Mesenchymal stem cell (in vitro differentiated cells and primary cell): ENCODE measurements around the gene ZNF358.

Experiments used
- DNase-seq: peaks from one replicate; pipeline ENCODE4 v3.0.0-alpha.2; 2013
- H2AFZ ChIP-seq: one replicate; pipeline ENCODE4 v1.6.1; 2013; ENCODE audit warnings: low read depth, mild to moderate bottlenecking, control low read depth, inconsistent platforms, low read length, moderate library complexity
- H2AK5ac ChIP-seq: 2 replicates; pipeline ENCODE4 v1.6.1; 2013; ENCODE audit warnings: low read length, moderate library complexity, mild to moderate bottlenecking, inconsistent platforms; ENCODE audit not compliant: severe bottlenecking
- H2BK120ac ChIP-seq: one replicate; pipeline ENCODE4 v1.6.1; 2013; ENCODE audit warnings: low read depth, mild to moderate bottlenecking, inconsistent platforms, low read length, moderate library complexity
- H2BK12ac ChIP-seq, 2 experiments: one replicate each; pipeline ENCODE4 v1.6.1; 2013; ENCODE audit warnings: inconsistent platforms in 2 of 2, low read length in 2 of 2, mild to moderate bottlenecking in 2 of 2, moderate library complexity in 2 of 2, control low read depth in 1 of 2
- H2BK15ac ChIP-seq: one replicate; pipeline ENCODE4 v1.6.1; 2013; ENCODE audit warnings: mild to moderate bottlenecking, low read depth, inconsistent platforms; ENCODE audit not compliant: poor library complexity, severe bottlenecking
- H2BK5ac ChIP-seq: 2 replicates; pipeline ENCODE4 v1.6.1; 2013; ENCODE audit warnings: low read depth, mild to moderate bottlenecking, low read length, control low read depth, inconsistent platforms; ENCODE audit not compliant: poor library complexity, severe bottlenecking
- H3K14ac ChIP-seq, 2 experiments: one replicate each; pipeline ENCODE4 v1.6.1; 2013; ENCODE audit warnings: inconsistent platforms in 2 of 2, low read length in 2 of 2, control low read depth in 1 of 2, mild to moderate bottlenecking in 1 of 2, moderate library complexity in 1 of 2
- H3K18ac ChIP-seq, 2 experiments: one replicate each; pipeline ENCODE4 v1.6.1; 2013; ENCODE audit warnings: inconsistent platforms in 2 of 2, low read length in 2 of 2, control low read depth in 1 of 2, low read depth in 1 of 2, mild to moderate bottlenecking in 1 of 2
- H3K23ac ChIP-seq, 2 experiments: one replicate each; pipeline ENCODE4 v1.6.1; 2013; ENCODE audit warnings: inconsistent platforms in 2 of 2, low read length in 2 of 2, mild to moderate bottlenecking in 2 of 2, moderate library complexity in 2 of 2, control low read depth in 1 of 2
- H3K27ac ChIP-seq: 2 replicates; pipeline ENCODE4 v1.5.1; 2013; ENCODE audit warnings: mild to moderate bottlenecking, moderate library complexity, low read length, control low read depth, inconsistent platforms; ENCODE audit not compliant: poor library complexity, severe bottlenecking
- H3K27me3 ChIP-seq, 2 experiments: 2 replicates each; pipeline versions ENCODE4 v1.6.1 to v1.7.0; 2013; ENCODE audit warnings: low read length in 2 of 2, mild to moderate bottlenecking in 2 of 2, moderate library complexity in 2 of 2, control low read depth in 1 of 2, inconsistent platforms in 1 of 2; ENCODE audit not compliant: control insufficient read depth in 1 of 2, insufficient read depth in 1 of 2
- H3K36me3 ChIP-seq, 2 experiments: 2 replicates each; pipeline versions ENCODE4 v1.6.1 to v1.7.0; 2013; ENCODE audit warnings: low read length in 2 of 2, control low read depth in 1 of 2, inconsistent platforms in 1 of 2, low read depth in 1 of 2, mild to moderate bottlenecking in 1 of 2; ENCODE audit not compliant: insufficient read depth in 2 of 2, control insufficient read depth in 1 of 2
- H3K4ac ChIP-seq, 2 experiments: one replicate each; pipeline ENCODE4 v1.6.1; 2013; ENCODE audit warnings: inconsistent platforms in 2 of 2, low read length in 2 of 2, mild to moderate bottlenecking in 2 of 2, moderate library complexity in 2 of 2, control low read depth in 1 of 2, low read depth in 1 of 2
- H3K4me1 ChIP-seq: 2 replicates; pipeline ENCODE4 v1.6.1; 2013; ENCODE audit warnings: low read depth, low read length, control low read depth; ENCODE audit not compliant: control insufficient read depth, insufficient read depth
- H3K4me2 ChIP-seq: 2 replicates; pipeline ENCODE4 v1.6.1; 2013; ENCODE audit warnings: low read length, mild to moderate bottlenecking, inconsistent platforms; ENCODE audit not compliant: poor library complexity, severe bottlenecking
- H3K4me3 ChIP-seq, 2 experiments: 2 replicates each; pipeline versions ENCODE4 v1.5.1 to v1.7.0; 2013; ENCODE audit warnings: low read length in 2 of 2, mild to moderate bottlenecking in 2 of 2, control low read depth in 1 of 2, low read depth in 1 of 2; ENCODE audit not compliant: insufficient read depth in 1 of 2
- H3K79me1 ChIP-seq: replicated peaks from 2 replicates; pipeline ENCODE4 v1.6.1; 2013; ENCODE audit warnings: mild to moderate bottlenecking, control low read depth, low read length, inconsistent platforms; ENCODE audit not compliant: poor library complexity, severe bottlenecking
- H3K9ac ChIP-seq: 2 replicates; pipeline ENCODE4 v1.7.0; 2013; ENCODE audit warnings: mild to moderate bottlenecking, low read length, moderate library complexity
- H3K9me3 ChIP-seq: 2 replicates; pipeline ENCODE4 v1.7.0; 2013; ENCODE audit warnings: mild to moderate bottlenecking, low read length; ENCODE audit not compliant: control insufficient read depth
- H4K8ac ChIP-seq: one replicate; pipeline ENCODE4 v1.6.1; 2013; ENCODE audit warnings: inconsistent platforms, mild to moderate bottlenecking, low read length, moderate library complexity
- H4K91ac ChIP-seq: one replicate; pipeline ENCODE4 v1.6.1; 2013; ENCODE audit warnings: mild to moderate bottlenecking, low read length, inconsistent platforms
- WGBS: methylation state at CpG from one replicate; pipeline ENCODE4 v1.1.7; 2013; ENCODE audit warnings: mixed read lengths; 5-methylcytosine and 5-hydroxymethylcytosine counted together

Gene ZNF358

DNA sequence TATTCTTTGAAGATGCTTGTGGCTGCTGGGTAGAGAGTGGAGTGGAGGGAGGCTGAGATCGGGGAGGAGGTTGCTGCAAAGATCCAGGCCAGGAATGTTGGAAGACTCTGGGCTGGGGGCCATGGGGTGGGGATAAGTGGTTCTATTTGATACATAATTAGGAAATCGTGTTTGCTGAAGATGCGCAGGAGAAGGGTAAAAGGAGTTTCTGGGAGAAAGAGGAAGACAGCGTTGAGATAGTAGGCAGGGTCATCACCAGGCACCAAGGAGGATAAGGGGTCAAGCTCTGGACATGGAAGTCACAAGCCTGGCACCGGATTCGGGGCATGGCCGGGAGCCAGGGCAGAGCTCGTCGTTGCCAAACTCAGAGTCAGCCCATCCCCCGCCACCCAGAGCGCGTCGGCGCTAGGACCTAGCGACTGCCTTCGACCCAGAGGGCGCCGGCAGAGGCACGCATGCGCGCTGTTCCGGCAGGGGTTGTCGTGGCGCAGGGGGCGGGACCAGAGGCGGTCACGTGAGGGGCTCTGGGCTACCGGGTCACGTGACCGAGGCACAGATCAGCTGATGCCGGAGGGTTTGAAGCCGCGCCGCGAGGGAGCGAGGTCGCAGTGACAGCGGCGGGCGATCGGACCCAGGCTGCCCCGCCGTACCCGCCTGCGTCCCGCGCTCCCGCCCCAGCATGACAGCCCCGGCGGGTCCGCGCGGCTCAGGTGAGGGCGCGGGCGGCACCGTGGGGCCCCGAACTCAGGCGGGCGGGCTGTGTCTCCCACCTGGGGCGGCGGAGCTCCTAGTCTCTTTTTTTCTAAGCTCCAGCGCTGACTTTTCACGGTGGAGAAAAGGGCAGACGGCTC is 6.4 kb downstream of the ZNF358 start, which contains the start of gene MCOLN1:
Gene MCOLN1 (plus strand): TSS at position 553 of the 851 bp plus-strand sequence. CDS start 127 bp downstream, at position 680.
- H3K9me3 ChIP-seq = no peaks in the 10 kb centered on the region
- H3K14ac ChIP-seq = peak within 1 kb of the TSS in 1 of 2 experiments; percentile 94
- peak within 1 kb of the TSS; percentile 36 for H2BK15ac ChIP-seq
- H3K18ac ChIP-seq = peak within 1 kb of the TSS; percentile 46 to 94
- H3K4ac ChIP-seq = peak within 1 kb of the TSS; percentile 47 to 97
- H2AFZ ChIP-seq = peak within 1 kb of the TSS; percentile 42
- H3K4me1 ChIP-seq = peaks cover 15% of the 10 kb centered on the region
- no peak within 1 kb of the TSS for H2BK5ac ChIP-seq
- peaks cover 44% of the 10 kb centered on the region for H3K79me1 ChIP-seq
- peak; percentile 96 for DNase-seq
- H4K91ac ChIP-seq = peak within 1 kb of the TSS; percentile 36
- H4K8ac ChIP-seq = peak within 1 kb of the TSS; percentile 39
- H3K27ac ChIP-seq = no peak within 1 kb of the TSS
- peak within 1 kb of the TSS; percentile 95 to 96 for H3K4me3 ChIP-seq
- H3K36me3 ChIP-seq = peaks cover 41 to 47% of the 10 kb centered on the region in 2 experiments
- H3K9ac ChIP-seq = peak within 1 kb of the TSS; percentile 91
- peak within 1 kb of the TSS; percentile 38 for H2AK5ac ChIP-seq
- peak within 1 kb of the TSS; percentile 29 to 65 for H3K23ac ChIP-seq
- peak within 1 kb of the TSS; percentile 6 to 73 for H2BK12ac ChIP-seq
- peak within 1 kb of the TSS; percentile 96 for H3K4me2 ChIP-seq
- no peaks in the 10 kb centered on the region for H3K27me3 ChIP-seq
- H2BK120ac ChIP-seq = peak within 1 kb of the TSS; percentile 23
- 1% methylated on average over 65 of the region's 65 CpGs for WGBS

DNA sequence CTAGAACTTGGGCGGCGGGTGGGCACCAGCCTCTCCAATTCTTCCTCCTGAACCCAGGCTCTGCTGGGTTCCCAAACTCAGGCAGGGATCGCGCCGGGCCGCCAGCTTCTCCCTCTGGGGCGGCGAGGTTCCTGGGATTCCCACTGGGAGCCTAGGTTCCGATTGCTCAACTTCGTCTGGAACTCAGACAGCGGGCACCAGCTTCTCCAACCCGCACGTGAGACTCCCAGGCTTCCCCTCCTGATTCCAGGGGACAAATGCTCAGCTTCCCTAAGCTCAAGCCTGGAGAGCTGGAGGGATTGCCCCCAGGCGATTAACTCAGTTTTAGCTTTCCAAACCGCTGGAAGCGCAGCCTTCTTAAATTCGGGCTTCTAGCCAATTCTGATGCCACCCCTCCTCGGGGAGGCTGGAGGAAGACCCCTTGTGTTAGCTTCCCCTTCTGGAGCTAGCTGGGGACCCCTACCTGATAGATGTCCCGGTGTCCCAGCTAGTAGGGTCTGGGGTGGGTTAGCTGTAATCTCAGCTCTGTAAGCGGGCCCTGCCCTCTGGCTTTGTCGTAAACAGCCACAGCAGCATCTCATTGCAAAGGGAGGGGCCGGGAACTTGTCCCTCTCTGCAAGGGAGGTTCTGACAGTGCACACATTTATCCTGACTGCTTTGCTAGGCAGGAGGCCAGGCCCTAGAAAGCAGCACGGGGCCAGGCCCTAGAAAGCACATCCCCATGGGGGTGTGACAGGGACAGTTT is 7.2 kb downstream of the ZNF358 start:
- Histone ChIP-seq H2BK12ac (no peak overlapping the region), H3K27ac (no peak overlapping the region)
- WGBS = 13% methylated on average over 23 of the region's 23 CpGs

DNA sequence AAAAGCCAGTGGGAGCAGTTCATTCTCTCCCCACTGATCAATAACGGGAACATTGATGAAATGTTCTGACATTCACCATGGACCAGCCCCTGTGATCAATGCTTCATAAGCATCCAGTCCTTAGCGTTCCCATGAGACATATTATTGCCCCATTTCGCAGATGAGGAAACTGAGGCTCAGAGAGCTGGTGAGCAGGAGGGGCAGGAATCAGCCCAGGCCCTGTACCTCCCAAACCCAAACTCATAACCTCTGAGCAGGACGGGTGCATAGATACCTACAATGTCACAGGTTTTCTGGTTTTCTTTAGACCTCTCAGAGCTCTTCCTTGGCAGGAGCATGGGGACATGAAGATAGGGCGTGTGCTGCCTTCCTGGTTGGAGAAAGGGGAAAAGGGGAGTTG is 8.6 kb downstream of the ZNF358 start:
- H2BK120ac ChIP-seq = no peak overlapping the region
- no peak overlapping the region for H3K4ac ChIP-seq
- WGBS = 94% methylated on average over 4 of the region's 5 CpGs
- no peak overlapping the region for H2AFZ ChIP-seq
- no peak overlapping the region for H2AK5ac ChIP-seq
- H4K91ac ChIP-seq = no peak overlapping the region
- no peaks in the 10 kb centered on the region for H3K9me3 ChIP-seq
- no peak overlapping the region for H3K14ac ChIP-seq
- no peak overlapping the region for H3K23ac ChIP-seq
- H3K4me2 ChIP-seq = no peak overlapping the region
- H3K27ac ChIP-seq = no peak overlapping the region
- H4K8ac ChIP-seq = no peak overlapping the region
- H3K27me3 ChIP-seq = no peaks in the 10 kb centered on the region
- peaks cover 58 to 59% of the 10 kb centered on the region in 2 experiments for H3K36me3 ChIP-seq
- H3K9ac ChIP-seq = no peak overlapping the region
- H2BK15ac ChIP-seq = no peak overlapping the region
- H2BK5ac ChIP-seq = no peak overlapping the region
- H3K4me1 ChIP-seq = peaks cover 11% of the 10 kb centered on the region
- H3K18ac ChIP-seq = no peak overlapping the region
- peaks cover 37% of the 10 kb centered on the region for H3K79me1 ChIP-seq
- no peak overlapping the region for H2BK12ac ChIP-seq
- no peak for DNase-seq
- no peak overlapping the region for H3K4me3 ChIP-seq

More for the DNA sequence above, 7.2 kb downstream of the ZNF358 start:
- Histone ChIP-seq H3K36me3 (peaks cover 47 to 51% of the 10 kb centered on the region in 2 experiments), H3K79me1 (peaks cover 43% of the 10 kb centered on the region), H2BK120ac (no peak overlapping the region), H3K9me3 (no peaks in the 10 kb centered on the region), H3K9ac (peak overlapping the region; percentile 91), H2BK15ac (peak overlapping the region; percentile 35), H3K18ac (no peak overlapping the region), H2AK5ac (no peak overlapping the region), H3K14ac (no peak overlapping the region), H4K8ac (no peak overlapping the region), H3K4ac (peak overlapping the region in 1 of 2 experiments; percentile 71), H3K4me1 (peaks cover 12% of the 10 kb centered on the region), H2BK5ac (no peak overlapping the region), H3K4me2 (peak overlapping the region; percentile 96), H3K4me3 (peak overlapping the region; percentile 95 to 96), H4K91ac (no peak overlapping the region), H2AFZ (no peak overlapping the region), H3K27me3 (no peaks in the 10 kb centered on the region), H3K23ac (peak overlapping the region; percentile 29 to 65)
- DNase-seq = peak; percentile 67
